K562 (cell line): ENCODE measurements around the gene NFATC2. TPM values are rescaled to one million over a fixed set of nuclear protein-coding genes. Genes with fewer than 3 reads are reported as not detected.

Experiments
- C11orf30 ChIP-seq: fragments of 450-650 bp; IDR thresholded peaks from 2 replicates; pipeline ENCODE4 v1.6.1; 2016; ENCODE audit warnings: low read depth, mild to moderate bottlenecking
- CAMTA2 ChIP-seq: fragments of 250-450 bp; sonication (Bioruptor Pico); conservative IDR thresholded peaks from 2 replicates; pipeline ENCODE4 v1.5.1; 2022
- CREM ChIP-seq: IDR thresholded peaks from 2 replicates; pipeline ENCODE4 v1.6.1; 2014; ENCODE audit warnings: antibody characterized with exemption, low read depth
- ESRRA ChIP-seq: fragments of 450-650 bp; IDR thresholded peaks from 2 replicates; pipeline ENCODE4 v1.6.1; 2014; ENCODE audit warnings: low read depth, mild to moderate bottlenecking, moderate library complexity, borderline replicate concordance
- HIVEP1 ChIP-seq: fragments of 250-450 bp; sonication (Bioruptor Pico); IDR thresholded peaks from 2 replicates; pipeline ENCODE4 v1.4.0; 2020; ENCODE audit warnings: mild to moderate bottlenecking
- HOMEZ ChIP-seq: fragments of 250-450 bp; sonication (Bioruptor Pico); IDR thresholded peaks from 2 replicates; pipeline ENCODE4 v1.4.0; 2020; ENCODE audit warnings: mild to moderate bottlenecking, moderate library complexity
- MEIS2 ChIP-seq: fragments of 450-650 bp; IDR thresholded peaks from 2 replicates; pipeline ENCODE4 v1.6.1; 2014; ENCODE audit warnings: mild to moderate bottlenecking; ENCODE audit not compliant: partially characterized antibody
- NCOA4 ChIP-seq: fragments of 450-650 bp; IDR thresholded peaks from 2 replicates; pipeline ENCODE4 v1.6.1; 2018; ENCODE audit warnings: mild to moderate bottlenecking; ENCODE audit not compliant: partially characterized antibody
- NFIC ChIP-seq: fragments of 450-650 bp; IDR thresholded peaks from 2 replicates; pipeline ENCODE4 v1.6.1; 2017; ENCODE audit warnings: mild to moderate bottlenecking, inconsistent platforms
- PKNOX1 ChIP-seq: fragments of 450-650 bp; IDR thresholded peaks from 2 replicates; pipeline ENCODE4 v1.6.1; 2016
- PPARD ChIP-seq: fragments of 250-450 bp; sonication (Bioruptor Pico); IDR thresholded peaks from 2 replicates; pipeline ENCODE4 v1.8.0; 2022; ENCODE audit warnings: inconsistent platforms, mild to moderate bottlenecking, moderate library complexity
- SIX5 ChIP-seq, 2 experiments: IDR thresholded peaks; 2 replicates each; pipeline ENCODE4 v1.6.1; 2011; ENCODE audit warnings: low read length in 2 of 2, borderline replicate concordance in 1 of 2, low read depth in 1 of 2, mild to moderate bottlenecking in 1 of 2, moderate library complexity in 1 of 2; ENCODE audit not compliant: insufficient read depth in 1 of 2
- SMARCB1 ChIP-seq: IDR thresholded peaks from 2 replicates; pipeline ENCODE4 v1.6.1; 2011; ENCODE audit warnings: improper control_type of control experiment, low read depth; ENCODE audit not compliant: insufficient read length
- SREBF2 ChIP-seq: sonication (generic); formaldehyde crosslinking; IDR thresholded peaks from 2 replicates; pipeline ENCODE4 v1.4.0; 2020; ENCODE audit warnings: mild to moderate bottlenecking, missing genetic modification reagents
- TARDBP ChIP-seq: fragments of 450-650 bp; IDR thresholded peaks from 2 replicates; pipeline ENCODE4 v1.6.1; 2016
- TCF7L2 ChIP-seq: fragments of 150-350 bp; IDR thresholded peaks from 2 replicates; pipeline ENCODE4 v1.6.1; 2016; ENCODE audit warnings: low read depth, mild to moderate bottlenecking, low read length, moderate library complexity
- TCFL5 ChIP-seq: fragments of 250-450 bp; sonication (Bioruptor Pico); conservative IDR thresholded peaks from 2 replicates; pipeline ENCODE4 v1.6.1; 2021; ENCODE audit warnings: mild to moderate bottlenecking, moderate library complexity, matching md5 sums
- ZBTB43 ChIP-seq: sonication (generic); formaldehyde crosslinking; IDR thresholded peaks from 2 replicates; pipeline ENCODE4 v1.8.0; 2023; ENCODE audit warnings: mild to moderate bottlenecking, missing genetic modification reagents
- ZBTB49 ChIP-seq: sonication (generic); formaldehyde crosslinking; IDR thresholded peaks from 2 replicates; pipeline ENCODE4 v1.8.0; 2022; ENCODE audit warnings: missing genetic modification reagents, mild to moderate bottlenecking, borderline replicate concordance
- ZNF224 ChIP-seq: sonication (generic); formaldehyde crosslinking; IDR thresholded peaks from 2 replicates; pipeline ENCODE4 v1.8.0; 2022; ENCODE audit warnings: mild to moderate bottlenecking, missing genetic modification reagents
- ZNF589 ChIP-seq: fragments of 200-800 bp; sonication (Bioruptor generic); IDR thresholded peaks from 2 replicates; pipeline ENCODE4 v1.6.1; 2016; ENCODE audit warnings: low read depth, missing genetic modification characterization, missing compliant biosample characterization
- polyA plus RNA-seq, 8 experiments: library from polyadenylated mRNA; depleted of rRNA in 4 of 8; stranded (reverse) in 5 of 8; unstranded in 3 of 8; fragments of >200 nt; fragmentation: Nextera tagmentation in 2 of 8; fragmentation: Illumina TruSeq in 1 of 8; extraction: Ambion mirVana in 2 of 8; extraction: Trizol in 1 of 8; gene quantifications; 2 replicates each; pipeline versions ENCODE4 v1.2.1 to v1.2.3, GENCODE V29; 2011 to 2014; ENCODE audit warnings: inconsistent platforms in 1 of 8, missing spikeins in 1 of 8
- total RNA-seq, 7 experiments: library from RNA; depleted of rRNA in 6 of 7; stranded (reverse); fragments of >200 nt in 6 of 7; fragmentation: Illumina TruSeq in 2 of 7; extraction: Trizol in 2 of 7; gene quantifications; 2 replicates each; pipeline versions ENCODE4 v1.2.1 to v1.2.3, GENCODE V29; 2011 to 2021; ENCODE audit warnings: low replicate concordance in 1 of 7

Gene NFATC2
- total and polyA plus RNA-seq, 9 of the 15 experiments (the other 6 are each of a cell fraction or from before 2014, with no cell fraction given), result 1.9 to 11.2 (median 3.0) TPM

GRCh38 chr20:51492167-51493092, 50.1 kb downstream of the NFATC2 start (continued):
- no peak; the same call in 1 of the 2 replicates for TF ChIP-seq ESRRA
- TF ChIP-seq ZBTB49 (CRISPR knock-in tag), result no peak
- TF ChIP-seq C11orf30, result peak; percentile 31; the same call in 1 of the 2 replicates
- peak; percentile 85 for TF ChIP-seq ZNF589 (CRISPR knock-in tag)
- peak; percentile 49; the same call in 1 of the 2 replicates for TF ChIP-seq CAMTA2
- no peak for TF ChIP-seq TCFL5 (CRISPR knock-in tag)
- TF ChIP-seq MEIS2, result peak; percentile 97
- peak; percentile 85 for TF ChIP-seq PKNOX1
- 0 out of 2 replicates have a peak, but pooled peaks have one; percentile 11 for TF ChIP-seq CREM
- no peak for TF ChIP-seq SREBF2 (CRISPR knock-in tag)
- no peak for TF ChIP-seq TARDBP
- no peak for TF ChIP-seq HOMEZ (CRISPR knock-in tag)
- TF ChIP-seq TCF7L2, result no peak
- TF ChIP-seq SMARCB1, result no peak
- no peak for TF ChIP-seq NCOA4
- TF ChIP-seq NFIC, result peak; percentile 69; the same call in 1 of the 2 replicates
- no peak for TF ChIP-seq ZBTB43
- TF ChIP-seq SIX5 (IDR thresholded peaks at IDR 0.05; ENCODE audit: borderline replicate concordance in 1 of 2, insufficient read depth in 1 of 2, low read depth in 1 of 2, low read length in 2 of 2), result no peak
- TF ChIP-seq PPARD, result no peak
- TF ChIP-seq HIVEP1, result 0 out of 2 replicates have a peak, but pooled peaks have one; percentile 8
- TF ChIP-seq ZNF224 (CRISPR knock-in tag), result no peak
